Nephron (organoid): ENCODE results near the gene RBM47.

Experiments
- H3K27ac Mint-ChIP-seq, 3 experiments: 2 replicates each; pipeline ENCODE4 v1.8.0; 2020; ENCODE audit warnings: mixed read lengths in 3 of 3, mild to moderate bottlenecking in 2 of 3, moderate library complexity in 1 of 3
- H3K27me3 Mint-ChIP-seq: 2 replicates; pipeline ENCODE4 v1.8.0; 2021; ENCODE audit warnings: low read depth, mild to moderate bottlenecking, moderate library complexity, mixed read lengths
- H3K36me3 Mint-ChIP-seq: 2 replicates; pipeline ENCODE4 v1.8.0; 2020; ENCODE audit warnings: low read depth, mixed read lengths
- H3K4me1 Mint-ChIP-seq: 2 replicates; pipeline ENCODE4 v1.8.0; 2020; ENCODE audit warnings: mixed read lengths
- H3K4me3 Mint-ChIP-seq, 3 experiments: 2 replicates each; pipeline ENCODE4 v1.8.0; 2020; ENCODE audit warnings: mild to moderate bottlenecking in 3 of 3, mixed read lengths in 3 of 3, moderate library complexity in 2 of 3
- H3K9me3 Mint-ChIP-seq: 2 replicates; pipeline ENCODE4 v1.8.0; 2020; ENCODE audit warnings: mixed read lengths
- TF ChIP-seq, protein P1 (sequence below), 3 experiments: fragments of 200-600 bp; sonication (generic); IDR thresholded peaks; one replicate each; pipeline ENCODE4 v1.5.0; 2021; ENCODE audit warnings: antibody characterized with exemption in 3 of 3; ENCODE audit not compliant: unreplicated experiment in 3 of 3

RBM47 gene

DNA sequence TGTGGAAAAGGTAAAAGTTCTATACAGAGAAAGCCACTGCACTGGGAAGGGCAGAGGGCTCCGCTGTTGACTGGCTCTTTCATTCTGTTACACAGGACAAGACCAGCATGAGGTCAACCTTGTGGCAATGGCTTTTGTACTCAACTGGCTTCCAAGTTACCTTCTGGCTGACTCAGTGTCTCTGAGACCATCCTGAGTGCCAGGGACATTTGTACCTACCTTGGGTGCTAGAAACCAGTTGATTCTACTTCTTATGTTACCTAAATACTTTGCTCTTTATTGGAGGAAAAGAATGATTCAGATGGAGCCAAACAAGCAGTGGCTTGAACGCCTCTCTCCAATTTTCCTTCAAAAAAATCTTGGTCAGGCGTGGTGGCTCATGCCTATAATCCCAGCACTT is 123.2 kb downstream of the RBM47 start:
- TF ChIP-seq, protein P1, sequence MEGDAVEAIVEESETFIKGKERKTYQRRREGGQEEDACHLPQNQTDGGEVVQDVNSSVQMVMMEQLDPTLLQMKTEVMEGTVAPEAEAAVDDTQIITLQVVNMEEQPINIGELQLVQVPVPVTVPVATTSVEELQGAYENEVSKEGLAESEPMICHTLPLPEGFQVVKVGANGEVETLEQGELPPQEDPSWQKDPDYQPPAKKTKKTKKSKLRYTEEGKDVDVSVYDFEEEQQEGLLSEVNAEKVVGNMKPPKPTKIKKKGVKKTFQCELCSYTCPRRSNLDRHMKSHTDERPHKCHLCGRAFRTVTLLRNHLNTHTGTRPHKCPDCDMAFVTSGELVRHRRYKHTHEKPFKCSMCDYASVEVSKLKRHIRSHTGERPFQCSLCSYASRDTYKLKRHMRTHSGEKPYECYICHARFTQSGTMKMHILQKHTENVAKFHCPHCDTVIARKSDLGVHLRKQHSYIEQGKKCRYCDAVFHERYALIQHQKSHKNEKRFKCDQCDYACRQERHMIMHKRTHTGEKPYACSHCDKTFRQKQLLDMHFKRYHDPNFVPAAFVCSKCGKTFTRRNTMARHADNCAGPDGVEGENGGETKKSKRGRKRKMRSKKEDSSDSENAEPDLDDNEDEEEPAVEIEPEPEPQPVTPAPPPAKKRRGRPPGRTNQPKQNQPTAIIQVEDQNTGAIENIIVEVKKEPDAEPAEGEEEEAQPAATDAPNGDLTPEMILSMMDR (IDR thresholded peaks at IDR 0.05; ENCODE audit: unreplicated experiment in 3 of 3) = no peak
- no peaks in the 10 kb centered on the region for H3K27me3 Mint-ChIP-seq
- H3K9me3 Mint-ChIP-seq = no peaks in the 10 kb centered on the region
- H3K27ac Mint-ChIP-seq = peak overlapping the region in 1 of 3 experiments; percentile 33
- no peak overlapping the region for H3K4me3 Mint-ChIP-seq
- H3K4me1 Mint-ChIP-seq = no peaks in the 10 kb centered on the region
- H3K36me3 Mint-ChIP-seq = peaks cover 13% of the 10 kb centered on the region

DNA sequence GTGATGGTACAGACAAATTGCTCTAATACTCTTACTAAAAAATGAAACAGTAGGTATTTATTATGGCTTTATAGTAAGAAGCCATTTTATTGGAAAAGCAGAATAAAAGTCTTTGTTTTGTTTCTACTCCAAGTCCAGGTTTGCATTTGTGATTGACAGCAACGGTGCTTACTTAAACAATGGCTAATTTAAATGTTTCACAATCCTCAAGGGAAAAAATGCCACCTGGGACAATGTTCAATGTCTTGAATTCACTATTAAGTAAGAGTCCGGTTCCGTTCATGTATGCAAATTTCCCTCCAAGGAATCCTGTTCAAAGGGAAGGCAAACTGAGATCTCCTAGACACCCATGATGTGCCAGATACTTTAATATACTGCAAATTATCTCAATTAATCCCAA is 123.6 kb downstream of the RBM47 start:
- Mint-ChIP-seq H3K36me3 (peaks cover 13% of the 10 kb centered on the region), H3K4me1 (peaks cover 1% of the 10 kb centered on the region), H3K27me3 (no peaks in the 10 kb centered on the region), H3K4me3 (no peak overlapping the region), H3K27ac (peak overlapping the region in 1 of 3 experiments; percentile 33), H3K9me3 (no peaks in the 10 kb centered on the region)
- TF ChIP-seq, protein P1 (IDR thresholded peaks at IDR 0.05; ENCODE audit: unreplicated experiment in 3 of 3) = no peak

DNA sequence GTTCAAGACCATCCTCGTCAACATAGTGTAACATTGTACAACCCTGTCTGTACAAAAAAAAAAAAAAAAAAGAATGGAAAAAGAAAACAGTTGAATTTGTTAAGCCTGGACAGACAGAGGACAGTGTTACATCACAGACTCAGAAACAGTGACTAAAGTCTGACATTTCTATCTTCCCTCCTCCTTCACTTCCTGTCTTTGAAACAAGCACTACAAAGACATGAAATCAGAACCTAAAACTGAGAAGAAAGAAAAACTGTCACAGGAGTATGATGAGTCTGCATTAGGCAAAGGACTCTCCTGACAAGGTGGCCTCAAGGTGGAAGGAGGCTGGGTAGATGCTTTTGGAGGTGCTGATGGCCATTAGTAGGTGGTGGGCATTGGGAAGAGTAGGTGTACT is 126.7 kb downstream of the RBM47 start:
- peaks cover 8% of the 10 kb centered on the region for H3K36me3 Mint-ChIP-seq
- no peak overlapping the region for H3K4me3 Mint-ChIP-seq
- peaks cover 4% of the 10 kb centered on the region for H3K4me1 Mint-ChIP-seq
- H3K27ac Mint-ChIP-seq = peak overlapping the region in 1 of 3 experiments; percentile 50
- H3K9me3 Mint-ChIP-seq = no peaks in the 10 kb centered on the region
- TF ChIP-seq, protein P1 (IDR thresholded peaks at IDR 0.05; ENCODE audit: unreplicated experiment in 3 of 3) = no peak
- H3K27me3 Mint-ChIP-seq = no peaks in the 10 kb centered on the region

DNA sequence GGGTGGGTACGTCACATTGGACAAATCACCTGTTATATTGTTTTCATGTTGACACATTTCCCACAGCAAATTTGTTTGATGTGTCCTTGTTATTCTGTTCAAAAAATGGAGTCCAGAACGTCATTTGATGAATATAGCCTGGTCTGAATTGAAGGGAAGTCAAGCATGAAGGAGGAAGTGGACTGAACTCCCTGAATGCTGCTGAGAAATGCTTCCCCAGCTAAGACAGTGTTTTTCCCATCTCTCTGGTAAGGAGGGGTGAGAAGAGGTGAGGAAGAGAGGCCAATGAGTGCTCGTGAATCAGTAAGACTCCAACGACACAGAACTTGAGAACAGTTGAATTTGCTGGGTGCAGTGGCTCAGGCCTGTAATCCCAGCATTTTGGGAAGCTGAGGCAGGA is 127.4 kb downstream of the RBM47 start:
- Mint-ChIP-seq H3K4me3 (peak overlapping the region in 1 of 3 experiments; percentile 36), H3K36me3 (peaks cover 8% of the 10 kb centered on the region), H3K4me1 (peaks cover 4% of the 10 kb centered on the region), H3K27ac (peak overlapping the region in 2 of 3 experiments; percentile 77 to 88), H3K9me3 (no peaks in the 10 kb centered on the region), H3K27me3 (no peaks in the 10 kb centered on the region)
- TF ChIP-seq, protein P1 (IDR thresholded peaks at IDR 0.05; ENCODE audit: unreplicated experiment in 3 of 3) = no peak

DNA sequence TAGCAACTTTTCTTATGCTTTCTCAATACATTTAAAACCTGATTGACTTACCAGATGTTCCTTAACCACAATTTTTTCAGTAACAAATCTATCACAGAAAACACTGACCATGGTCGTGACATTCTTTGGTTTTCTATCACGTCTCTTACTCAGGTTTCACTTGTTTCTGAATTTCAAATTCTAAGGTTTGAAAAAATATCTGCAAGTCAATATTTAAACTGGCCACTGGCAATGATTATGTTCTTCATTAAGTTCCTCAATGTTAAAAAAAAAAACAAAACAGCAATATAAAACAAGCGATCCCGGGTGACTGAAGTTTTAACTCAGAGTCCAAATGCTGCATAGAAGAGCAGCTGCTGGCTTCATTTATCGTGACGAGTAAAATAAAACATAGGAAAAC is 128.9 kb downstream of the RBM47 start:
- Mint-ChIP-seq H3K36me3 (peaks cover 8% of the 10 kb centered on the region), H3K27me3 (no peaks in the 10 kb centered on the region), H3K9me3 (no peaks in the 10 kb centered on the region), H3K27ac (peak overlapping the region in 1 of 3 experiments; percentile 72), H3K4me1 (peaks cover 4% of the 10 kb centered on the region), H3K4me3 (no peak overlapping the region)
- TF ChIP-seq, protein P1 (IDR thresholded peaks at IDR 0.05; ENCODE audit: unreplicated experiment in 3 of 3) = no peak

DNA sequence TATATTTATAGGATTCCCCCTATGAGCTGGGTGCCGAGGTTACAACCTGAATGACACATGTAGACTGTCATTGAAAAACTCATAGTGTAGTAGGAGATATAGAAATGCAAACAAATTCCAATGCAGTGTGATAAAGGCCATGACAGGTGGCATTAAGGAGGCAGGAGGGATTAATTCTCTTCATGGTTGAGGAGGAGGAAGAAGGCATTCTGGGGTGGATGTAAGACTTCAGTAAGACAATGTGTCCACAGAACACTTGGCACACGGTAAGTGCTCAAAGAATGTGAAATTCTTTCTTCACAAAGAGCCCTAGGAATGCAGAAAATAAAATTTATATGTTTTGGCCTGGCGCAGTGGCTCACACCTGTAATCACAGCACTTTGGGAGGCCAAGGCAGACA is 136.5 kb downstream of the RBM47 start:
- TF ChIP-seq, protein P1 (IDR thresholded peaks at IDR 0.05; ENCODE audit: unreplicated experiment in 3 of 3) = no peak
- H3K27ac Mint-ChIP-seq = peak overlapping the region; percentile 2 to 94 (median 78)
- H3K36me3 Mint-ChIP-seq = no peaks in the 10 kb centered on the region
- H3K9me3 Mint-ChIP-seq = no peaks in the 10 kb centered on the region
- peaks cover 24% of the 10 kb centered on the region for H3K4me1 Mint-ChIP-seq
- H3K27me3 Mint-ChIP-seq = no peaks in the 10 kb centered on the region
- H3K4me3 Mint-ChIP-seq = no peak overlapping the region
